GM12865 (cell line): ENCODE data around the gene MEF2C.

Experiments used
- DNase-seq: peaks from one replicate; pipeline ENCODE4 v3.0.0; 2010; ENCODE audit warnings: low read depth
- H3K4me3 ChIP-seq: 2 replicates; pipeline ENCODE4 v1.5.1; 2011; ENCODE audit warnings: mild to moderate bottlenecking, low read depth, low read length, control low read depth
- TF ChIP-seq, protein P1 (sequence below): IDR thresholded peaks from 2 replicates; pipeline ENCODE4 v1.5.1; 2011; ENCODE audit warnings: low read length, control low read depth, low read depth, inconsistent platforms; ENCODE audit not compliant: insufficient read depth; ENCODE audit errors: missing control alignments

MEF2C gene

DNA sequence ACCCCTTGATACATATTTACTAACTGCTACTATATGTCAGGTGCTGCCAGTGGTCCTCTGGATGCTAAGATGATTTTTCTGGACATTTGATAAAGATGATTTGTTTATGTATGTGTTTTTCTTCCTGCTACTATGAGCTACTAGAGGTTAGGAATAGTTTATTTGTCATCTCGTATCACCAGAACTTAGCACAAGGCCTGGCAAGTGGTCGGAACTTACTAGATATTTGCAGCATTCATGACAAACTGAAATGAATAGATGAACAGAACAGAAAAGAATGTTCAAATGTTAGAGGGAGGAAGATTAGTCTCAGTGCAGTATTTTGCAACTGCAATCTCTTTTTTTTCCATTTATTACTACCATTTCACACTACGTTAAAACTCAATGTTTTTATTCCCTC is 114.6 kb downstream of the MEF2C start:
- no peak for DNase-seq
- H3K4me3 ChIP-seq: no peak overlapping the region
- TF ChIP-seq, protein P1, sequence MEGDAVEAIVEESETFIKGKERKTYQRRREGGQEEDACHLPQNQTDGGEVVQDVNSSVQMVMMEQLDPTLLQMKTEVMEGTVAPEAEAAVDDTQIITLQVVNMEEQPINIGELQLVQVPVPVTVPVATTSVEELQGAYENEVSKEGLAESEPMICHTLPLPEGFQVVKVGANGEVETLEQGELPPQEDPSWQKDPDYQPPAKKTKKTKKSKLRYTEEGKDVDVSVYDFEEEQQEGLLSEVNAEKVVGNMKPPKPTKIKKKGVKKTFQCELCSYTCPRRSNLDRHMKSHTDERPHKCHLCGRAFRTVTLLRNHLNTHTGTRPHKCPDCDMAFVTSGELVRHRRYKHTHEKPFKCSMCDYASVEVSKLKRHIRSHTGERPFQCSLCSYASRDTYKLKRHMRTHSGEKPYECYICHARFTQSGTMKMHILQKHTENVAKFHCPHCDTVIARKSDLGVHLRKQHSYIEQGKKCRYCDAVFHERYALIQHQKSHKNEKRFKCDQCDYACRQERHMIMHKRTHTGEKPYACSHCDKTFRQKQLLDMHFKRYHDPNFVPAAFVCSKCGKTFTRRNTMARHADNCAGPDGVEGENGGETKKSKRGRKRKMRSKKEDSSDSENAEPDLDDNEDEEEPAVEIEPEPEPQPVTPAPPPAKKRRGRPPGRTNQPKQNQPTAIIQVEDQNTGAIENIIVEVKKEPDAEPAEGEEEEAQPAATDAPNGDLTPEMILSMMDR: no peak

DNA sequence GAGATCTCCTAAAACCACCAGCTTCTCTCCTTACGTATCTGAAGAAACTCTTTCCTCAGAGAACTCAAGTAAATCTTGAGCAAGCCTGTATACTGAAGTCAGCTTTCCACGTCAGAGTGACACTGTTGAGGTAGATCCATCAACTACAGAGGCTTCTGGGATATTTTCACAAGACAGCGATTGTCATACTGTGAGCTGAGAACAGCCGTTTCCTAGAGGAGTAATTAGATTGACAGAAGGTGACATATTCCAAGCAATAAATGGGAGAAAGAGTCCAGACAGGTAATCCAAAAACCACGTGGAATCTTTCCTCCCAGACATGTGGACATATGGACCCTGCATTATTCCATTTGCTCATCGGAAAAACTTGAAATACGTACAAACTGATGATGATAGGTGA is 117.2 kb downstream of the MEF2C start:
- TF ChIP-seq, protein P1: no peak
- DNase-seq: no peak
- H3K4me3 ChIP-seq: no peak overlapping the region

DNA sequence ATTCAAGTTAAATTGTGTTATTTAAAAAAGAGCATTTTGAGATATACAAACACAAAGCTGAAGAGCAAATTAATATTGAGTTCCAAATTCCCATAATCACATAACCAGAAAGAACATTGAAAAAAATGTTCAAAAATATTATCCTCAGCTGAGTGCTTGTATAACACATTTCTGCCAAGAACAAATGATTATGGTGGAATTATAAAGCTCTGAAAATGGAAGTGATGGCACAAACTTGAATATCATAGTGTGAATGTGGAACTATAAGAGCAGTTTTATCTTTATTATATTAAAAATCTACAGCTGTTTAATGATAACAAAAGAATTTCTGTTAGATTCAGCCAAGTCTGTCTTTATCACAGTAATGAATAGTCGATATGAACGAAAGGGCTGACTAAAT is 117.8 kb downstream of the MEF2C start:
- no peak overlapping the region for H3K4me3 ChIP-seq
- no peak for DNase-seq
- TF ChIP-seq, protein P1: no peak

- TF ChIP-seq, protein P1: no peak
- peak overlapping the region; percentile 12; the same call in 1 of the 2 replicates for H3K4me3 ChIP-seq
Measured at GRCh38 chr5:88761939-88762338, 121.0 kb downstream of the MEF2C start.

GRCh38 chr5:88761269-88761850 is 121.6 kb downstream of the MEF2C start:
- peak overlapping the region; percentile 12; the same call in 1 of the 2 replicates for H3K4me3 ChIP-seq
- TF ChIP-seq, protein P1: no peak
- DNase-seq: peak; percentile 58

More at GRCh38 chr5:88761939-88762338, 121.0 kb downstream of the MEF2C start:
- peak; percentile 50 for DNase-seq

GRCh38 chr5:88760527-88760926 is 122.5 kb downstream of the MEF2C start:
- no peak for DNase-seq
- no peak overlapping the region for H3K4me3 ChIP-seq
- TF ChIP-seq, protein P1: no peak

DNA sequence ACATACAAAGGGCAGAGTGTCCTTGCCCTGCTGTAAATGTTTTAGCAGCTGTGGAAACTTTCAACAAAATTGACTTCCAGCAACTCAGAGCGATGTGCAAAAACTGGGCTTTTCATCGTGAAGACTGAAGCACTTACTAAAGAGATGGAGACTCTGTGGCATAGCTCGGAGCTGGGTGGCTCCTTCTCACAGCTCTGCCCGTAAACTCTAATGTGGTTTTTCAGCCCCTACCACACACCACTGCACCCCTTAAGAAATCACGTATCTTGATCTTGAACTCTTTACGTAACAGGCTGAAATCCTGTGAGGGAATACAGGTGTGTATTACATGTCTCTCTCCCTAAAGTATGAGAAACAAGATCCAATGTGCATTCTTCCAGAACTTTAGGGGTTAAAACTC is 124.4 kb downstream of the MEF2C start:
- DNase-seq: no peak
- TF ChIP-seq, protein P1: no peak
- H3K4me3 ChIP-seq: no peak overlapping the region
